ENCODE measurements around the gene ATP5ME.

Gene ATP5ME

DNA sequence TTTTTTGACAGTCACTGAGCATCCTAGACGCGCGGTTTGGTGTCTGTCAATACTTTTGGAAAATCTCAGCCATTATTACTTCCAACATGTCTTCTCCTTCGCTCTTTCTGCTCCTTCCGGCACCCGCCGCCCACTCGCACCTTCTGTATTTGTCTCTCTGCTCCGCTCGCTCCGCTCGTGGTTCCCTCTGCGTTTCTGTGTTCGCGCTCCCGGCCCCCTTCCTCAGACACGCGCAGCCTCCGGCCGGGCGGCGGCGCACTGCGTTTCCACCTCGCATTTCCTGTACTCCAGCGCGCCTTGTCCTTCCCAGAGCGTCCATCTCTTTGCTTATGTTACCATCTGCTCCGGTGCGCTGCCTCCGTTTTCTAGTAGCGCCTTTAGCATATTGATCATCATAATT lies 27.6 kb downstream of the ATP5ME start:
- TF ChIP-seq REST (IDR thresholded peaks at IDR 0.05; ENCODE audit: insufficient read depth in 1 of 2, low read depth in 2 of 2, low read length in 2 of 2) (no peak), TAF1 (IDR thresholded peaks at IDR 0.05; ENCODE audit: borderline replicate concordance, insufficient read depth, low read length) (no peak), POLR2AphosphoS5 (IDR thresholded peaks at IDR 0.05; ENCODE audit: low read depth, low read length) (no peak)

DNA sequence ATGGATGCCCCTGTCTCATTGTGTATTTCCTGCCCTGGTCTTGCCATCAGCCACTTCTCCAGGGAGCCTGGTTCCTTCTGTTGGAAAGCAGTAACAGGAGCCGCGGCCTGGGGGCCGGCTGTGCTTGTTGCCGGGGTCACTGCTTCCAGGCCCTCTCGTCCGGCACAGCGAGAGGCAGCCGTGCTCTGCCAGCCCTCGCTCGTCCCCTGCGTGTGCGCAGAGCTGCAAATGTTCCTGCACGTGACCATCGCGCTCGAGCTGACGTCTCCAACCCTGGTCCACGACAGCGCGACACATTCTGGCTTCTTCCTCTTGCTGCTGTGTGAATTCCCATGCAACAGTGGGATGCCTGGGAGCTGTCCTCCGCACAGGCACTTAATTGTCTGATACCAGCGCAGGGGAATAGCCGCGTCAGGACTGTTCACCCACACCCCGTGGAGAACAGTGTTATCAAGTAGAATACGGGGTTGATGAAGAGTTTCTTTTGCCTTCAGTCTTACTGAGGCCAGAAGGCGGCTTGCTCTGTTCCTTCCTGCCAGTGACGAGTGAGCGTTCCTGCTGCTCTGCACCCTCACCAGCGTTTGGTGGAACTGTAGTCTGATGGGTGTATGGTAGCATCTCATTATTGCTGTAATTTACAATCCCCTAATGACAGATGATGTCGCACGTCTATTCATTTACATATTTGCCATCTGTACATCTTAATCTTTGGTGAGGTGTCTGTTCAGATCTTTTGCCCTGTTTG lies 36.4 kb downstream of the ATP5ME start:
- TF ChIP-seq POLR2AphosphoS5 (IDR thresholded peaks at IDR 0.05; ENCODE audit: low read depth, low read length) (no peak), REST (IDR thresholded peaks at IDR 0.05; ENCODE audit: insufficient read depth in 1 of 2, low read depth in 2 of 2, low read length in 2 of 2) (no peak), TAF1 (IDR thresholded peaks at IDR 0.05; ENCODE audit: borderline replicate concordance, insufficient read depth, low read length) (no peak), FOXP2 (optimal IDR thresholded peaks at IDR 0.05; ENCODE audit: borderline replicate concordance, extremely low read depth, extremely low read length, insufficient read depth) (no peak), SIN3A (IDR thresholded peaks at IDR 0.05; ENCODE audit: borderline replicate concordance, insufficient read depth, low read length) (no peak)

GRCh38 chr4:636628-637159 lies 37.4 kb downstream of the ATP5ME start:
- TF ChIP-seq SIN3A (IDR thresholded peaks at IDR 0.05; ENCODE audit: borderline replicate concordance, insufficient read depth, low read length) = no peak
- TF ChIP-seq POLR2AphosphoS5 (IDR thresholded peaks at IDR 0.05; ENCODE audit: low read depth, low read length) = no peak
- TF ChIP-seq TAF1 (IDR thresholded peaks at IDR 0.05; ENCODE audit: borderline replicate concordance, insufficient read depth, low read length) = no peak
- no peak for TF ChIP-seq FOXP2 (optimal IDR thresholded peaks at IDR 0.05; ENCODE audit: borderline replicate concordance, extremely low read depth, extremely low read length, insufficient read depth)
- TF ChIP-seq REST (IDR thresholded peaks at IDR 0.05; ENCODE audit: insufficient read depth in 1 of 2, low read depth in 2 of 2, low read length in 2 of 2) = no peak

DNA sequence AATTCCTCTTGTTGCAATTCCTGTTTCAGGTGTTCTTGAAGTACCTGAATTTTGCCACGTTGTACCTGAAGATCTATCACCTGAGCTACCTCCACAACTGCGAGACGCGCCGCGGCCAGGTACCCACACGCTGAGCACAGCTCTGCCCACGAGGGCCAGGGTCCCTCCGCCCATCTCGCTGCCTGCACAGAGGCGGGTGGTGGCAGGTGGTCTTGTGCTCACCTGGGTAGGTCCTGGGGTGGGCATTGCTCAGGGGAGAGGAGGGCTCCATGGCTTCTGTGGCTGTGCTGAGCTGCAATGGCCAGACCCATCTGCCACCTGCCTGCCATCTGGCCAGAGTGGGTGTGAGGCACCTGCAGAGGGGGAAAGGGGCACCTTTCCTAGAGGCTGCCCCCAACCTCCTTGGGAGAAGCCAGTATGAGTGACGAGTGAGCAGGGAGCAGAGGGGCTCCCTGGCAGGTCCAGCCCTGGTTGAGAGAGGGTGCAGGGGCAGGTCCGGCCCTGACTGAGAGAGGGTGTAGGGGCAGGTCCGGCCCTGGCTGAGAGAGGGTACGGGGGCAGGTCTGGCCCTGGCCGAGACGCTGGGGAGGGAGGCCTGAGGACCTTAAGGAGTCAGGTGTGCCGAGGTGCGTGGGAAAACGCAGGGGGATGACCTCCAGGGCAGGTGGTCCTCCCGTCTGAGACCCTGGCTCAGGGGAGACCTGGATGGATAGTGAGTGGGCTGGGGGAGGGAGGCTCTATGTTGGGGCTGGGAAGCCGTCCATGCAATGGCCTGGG lies 38.0 kb downstream of the ATP5ME start:
- TF ChIP-seq REST (IDR thresholded peaks at IDR 0.05; ENCODE audit: insufficient read depth in 1 of 2, low read depth in 2 of 2, low read length in 2 of 2) (no peak), TAF1 (IDR thresholded peaks at IDR 0.05; ENCODE audit: borderline replicate concordance, insufficient read depth, low read length) (no peak), FOXP2 (optimal IDR thresholded peaks at IDR 0.05; ENCODE audit: borderline replicate concordance, extremely low read depth, extremely low read length, insufficient read depth) (no peak), POLR2AphosphoS5 (IDR thresholded peaks at IDR 0.05; ENCODE audit: low read depth, low read length) (no peak), SIN3A (IDR thresholded peaks at IDR 0.05; ENCODE audit: borderline replicate concordance, insufficient read depth, low read length) (no peak)

All from PFSK-1 (cell line).